OCI-LY3 (cell line): ENCODE measurements around the gene EYA2.

Source experiments
- EZH2phosphoT487 ChIP-seq: fragments of 200-600 bp; shearing (Covaris generic); IDR thresholded peaks from 2 replicates; pipeline ENCODE4 v1.6.1; 2018; ENCODE audit warnings: antibody characterized with exemption, mixed run types, low read depth
- TF ChIP-seq, protein P1 (sequence below): fragments of 200-600, 300-600 bp; sonication (generic); IDR thresholded peaks from 2 replicates; pipeline ENCODE4 v1.5.1; 2014; ENCODE audit warnings: antibody characterized with exemption, low read length, low read depth

DNA sequence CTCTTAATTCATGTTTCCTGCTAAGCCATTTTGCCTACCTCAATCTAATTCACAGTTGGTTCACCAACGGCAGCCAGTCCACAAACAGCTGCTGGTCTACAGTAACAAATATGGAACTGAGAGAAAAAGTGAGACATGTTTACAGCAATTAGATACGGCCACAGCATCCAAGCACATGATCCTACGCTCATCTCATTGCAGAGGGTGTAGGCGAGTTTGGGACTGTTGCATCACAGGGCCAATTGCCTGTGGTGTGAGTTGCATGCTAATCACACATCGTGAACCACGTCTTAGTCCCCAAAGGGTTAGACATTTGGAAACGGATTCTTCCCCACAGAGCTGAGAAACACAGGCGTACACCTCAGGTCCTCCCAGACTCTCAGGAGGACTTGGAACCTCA is 166.9 kb downstream of the EYA2 start:
- TF ChIP-seq, protein P1, sequence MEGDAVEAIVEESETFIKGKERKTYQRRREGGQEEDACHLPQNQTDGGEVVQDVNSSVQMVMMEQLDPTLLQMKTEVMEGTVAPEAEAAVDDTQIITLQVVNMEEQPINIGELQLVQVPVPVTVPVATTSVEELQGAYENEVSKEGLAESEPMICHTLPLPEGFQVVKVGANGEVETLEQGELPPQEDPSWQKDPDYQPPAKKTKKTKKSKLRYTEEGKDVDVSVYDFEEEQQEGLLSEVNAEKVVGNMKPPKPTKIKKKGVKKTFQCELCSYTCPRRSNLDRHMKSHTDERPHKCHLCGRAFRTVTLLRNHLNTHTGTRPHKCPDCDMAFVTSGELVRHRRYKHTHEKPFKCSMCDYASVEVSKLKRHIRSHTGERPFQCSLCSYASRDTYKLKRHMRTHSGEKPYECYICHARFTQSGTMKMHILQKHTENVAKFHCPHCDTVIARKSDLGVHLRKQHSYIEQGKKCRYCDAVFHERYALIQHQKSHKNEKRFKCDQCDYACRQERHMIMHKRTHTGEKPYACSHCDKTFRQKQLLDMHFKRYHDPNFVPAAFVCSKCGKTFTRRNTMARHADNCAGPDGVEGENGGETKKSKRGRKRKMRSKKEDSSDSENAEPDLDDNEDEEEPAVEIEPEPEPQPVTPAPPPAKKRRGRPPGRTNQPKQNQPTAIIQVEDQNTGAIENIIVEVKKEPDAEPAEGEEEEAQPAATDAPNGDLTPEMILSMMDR: no peak
- TF ChIP-seq EZH2phosphoT487: no peak
